Measurements from ENCODE around the gene CPEB3.

The CPEB3 gene

GRCh38 chr10:92102601-92103213 is 188.2 kb downstream of the CPEB3 start:
- Histone ChIP-seq H3K27ac (ENCODE audit: low read length) (no peak overlapping the region), H3K36me3 (ENCODE audit: insufficient read depth, low read length) (no peaks in the 10 kb centered on the region), H3K9ac (ENCODE audit: low read depth, low read length) (no peak overlapping the region), H4K20me1 (ENCODE audit: insufficient read depth, low read length) (no peaks in the 10 kb centered on the region), H2AFZ (ENCODE audit: low read depth, low read length) (no peak overlapping the region), H3K9me3 (ENCODE audit: insufficient read depth, low read length, severe bottlenecking) (no peaks in the 10 kb centered on the region), H3K4me1 (ENCODE audit: insufficient read depth, low read length) (no peaks in the 10 kb centered on the region), H3K4me2 (ENCODE audit: insufficient read depth, low read length) (no peak overlapping the region), H3K27me3 (ENCODE audit: insufficient read depth, low read length, poor library complexity) (no peaks in the 10 kb centered on the region), H3K4me3 (ENCODE audit: low read depth in 1 of 2, low read length in 2 of 2) (no peak overlapping the region), H3K79me2 (ENCODE audit: insufficient read depth, low read length) (no peaks in the 10 kb centered on the region)
- TF ChIP-seq CTCF (IDR thresholded peaks at IDR 0.05; ENCODE audit: borderline replicate concordance, extremely low read depth, low read length, poor library complexity, severe bottlenecking): no peak
- no peak for TF ChIP-seq EZH2 (IDR thresholded peaks at IDR 0.05; ENCODE audit: borderline replicate concordance, low read depth, low read length, severe bottlenecking)
- ATAC-seq (ENCODE audit: insufficient read depth, low read depth) (no peak), DNase-seq (no peak)

- Histone ChIP-seq H3K79me2 (ENCODE audit: insufficient read depth, low read length) (no peaks in the 10 kb centered on the region), H3K9ac (ENCODE audit: low read depth, low read length) (no peak overlapping the region), H4K20me1 (ENCODE audit: insufficient read depth, low read length) (no peaks in the 10 kb centered on the region), H3K9me3 (ENCODE audit: insufficient read depth, low read length, severe bottlenecking) (no peaks in the 10 kb centered on the region), H3K27ac (ENCODE audit: low read length) (no peak overlapping the region), H3K27me3 (ENCODE audit: insufficient read depth, low read length, poor library complexity) (no peaks in the 10 kb centered on the region), H3K4me3 (ENCODE audit: low read depth in 1 of 2, low read length in 2 of 2) (no peak overlapping the region), H3K4me1 (ENCODE audit: insufficient read depth, low read length) (no peaks in the 10 kb centered on the region), H3K4me2 (ENCODE audit: insufficient read depth, low read length) (no peak overlapping the region), H2AFZ (ENCODE audit: low read depth, low read length) (no peak overlapping the region), H3K36me3 (ENCODE audit: insufficient read depth, low read length) (no peaks in the 10 kb centered on the region)
- ATAC-seq (ENCODE audit: insufficient read depth, low read depth) (no peak), DNase-seq (no peak)
- TF ChIP-seq EZH2 (IDR thresholded peaks at IDR 0.05; ENCODE audit: borderline replicate concordance, low read depth, low read length, severe bottlenecking): no peak
- TF ChIP-seq CTCF (IDR thresholded peaks at IDR 0.05; ENCODE audit: borderline replicate concordance, extremely low read depth, low read length, poor library complexity, severe bottlenecking): no peak
Observed at GRCh38 chr10:92094960-92095359, 195.9 kb downstream of the CPEB3 start.

- Histone ChIP-seq H3K4me3 (ENCODE audit: low read depth in 1 of 2, low read length in 2 of 2) (no peak overlapping the region), H3K27ac (ENCODE audit: low read length) (no peak overlapping the region), H3K9me3 (ENCODE audit: insufficient read depth, low read length, severe bottlenecking) (no peaks in the 10 kb centered on the region), H3K4me1 (ENCODE audit: insufficient read depth, low read length) (no peaks in the 10 kb centered on the region), H4K20me1 (ENCODE audit: insufficient read depth, low read length) (no peaks in the 10 kb centered on the region), H2AFZ (ENCODE audit: low read depth, low read length) (no peak overlapping the region), H3K36me3 (ENCODE audit: insufficient read depth, low read length) (no peaks in the 10 kb centered on the region), H3K27me3 (ENCODE audit: insufficient read depth, low read length, poor library complexity) (no peaks in the 10 kb centered on the region), H3K4me2 (ENCODE audit: insufficient read depth, low read length) (no peak overlapping the region), H3K79me2 (ENCODE audit: insufficient read depth, low read length) (no peaks in the 10 kb centered on the region), H3K9ac (ENCODE audit: low read depth, low read length) (no peak overlapping the region)
- no peak for ATAC-seq (ENCODE audit: insufficient read depth, low read depth)
- TF ChIP-seq CTCF (IDR thresholded peaks at IDR 0.05; ENCODE audit: borderline replicate concordance, extremely low read depth, low read length, poor library complexity, severe bottlenecking) (no peak), EZH2 (IDR thresholded peaks at IDR 0.05; ENCODE audit: borderline replicate concordance, low read depth, low read length, severe bottlenecking) (no peak)
- DNase-seq: no peak
Observed at GRCh38 chr10:92091965-92092364, 198.9 kb downstream of the CPEB3 start.
